ACHN (cell line): ENCODE results near the gene ULBP1.
"Not testable (repeated sequence)": the region's sequence is repeated elsewhere in the genome, so short reads cannot be mapped to it uniquely, and the experiment has no call there.

Experiments
- DNase-seq: peaks from one replicate; pipeline ENCODE4 v3.0.0-alpha.2; 2015
- in situ Hi-C: cut with HindIII; loops from 2 replicates; pipeline ENCODE4 v1.10.0; 2017; ENCODE audit warnings: low sequenced_read_pairs, low pct_ligation_motif_present, low pct_unique_long_range_greater_than_20kb

ULBP1 gene

DNA sequence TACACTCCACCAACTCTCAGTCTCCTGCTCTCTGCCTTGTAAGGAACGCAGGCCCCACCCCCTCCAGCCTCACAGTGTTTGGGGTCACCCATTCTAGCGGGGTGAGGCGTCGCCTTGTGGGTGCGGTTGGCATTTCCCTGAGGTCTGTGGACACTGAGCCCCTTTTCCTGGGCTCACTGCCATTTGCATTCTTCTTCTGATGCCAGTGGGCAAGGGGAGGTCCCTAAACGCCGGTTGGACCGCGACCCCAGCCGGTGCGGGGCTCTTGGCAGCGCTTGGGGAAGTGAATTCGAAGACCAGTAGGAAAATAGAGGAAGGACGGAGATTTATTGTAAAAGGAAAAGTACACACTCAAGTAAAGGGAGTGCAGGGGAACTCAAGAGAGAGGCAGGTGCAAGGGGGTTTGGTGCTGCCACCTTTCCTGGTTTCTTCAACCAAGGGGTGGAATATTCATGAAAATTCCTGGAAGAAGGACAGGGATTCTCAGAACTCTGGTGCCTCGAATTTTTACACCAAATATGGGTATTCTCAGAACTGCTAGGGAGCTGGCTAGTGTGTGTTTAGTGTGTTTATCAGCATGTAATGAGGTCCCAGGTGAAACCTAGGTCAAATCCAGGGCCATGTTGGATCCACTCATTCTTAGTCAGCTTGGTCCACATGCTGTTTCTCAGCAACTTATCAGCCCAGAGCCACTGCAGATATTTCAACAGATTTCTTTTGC is 51.7 kb downstream of the ULBP1 start:
- in situ Hi-C loops, DNase-seq: not testable (repeated sequence)

DNA sequence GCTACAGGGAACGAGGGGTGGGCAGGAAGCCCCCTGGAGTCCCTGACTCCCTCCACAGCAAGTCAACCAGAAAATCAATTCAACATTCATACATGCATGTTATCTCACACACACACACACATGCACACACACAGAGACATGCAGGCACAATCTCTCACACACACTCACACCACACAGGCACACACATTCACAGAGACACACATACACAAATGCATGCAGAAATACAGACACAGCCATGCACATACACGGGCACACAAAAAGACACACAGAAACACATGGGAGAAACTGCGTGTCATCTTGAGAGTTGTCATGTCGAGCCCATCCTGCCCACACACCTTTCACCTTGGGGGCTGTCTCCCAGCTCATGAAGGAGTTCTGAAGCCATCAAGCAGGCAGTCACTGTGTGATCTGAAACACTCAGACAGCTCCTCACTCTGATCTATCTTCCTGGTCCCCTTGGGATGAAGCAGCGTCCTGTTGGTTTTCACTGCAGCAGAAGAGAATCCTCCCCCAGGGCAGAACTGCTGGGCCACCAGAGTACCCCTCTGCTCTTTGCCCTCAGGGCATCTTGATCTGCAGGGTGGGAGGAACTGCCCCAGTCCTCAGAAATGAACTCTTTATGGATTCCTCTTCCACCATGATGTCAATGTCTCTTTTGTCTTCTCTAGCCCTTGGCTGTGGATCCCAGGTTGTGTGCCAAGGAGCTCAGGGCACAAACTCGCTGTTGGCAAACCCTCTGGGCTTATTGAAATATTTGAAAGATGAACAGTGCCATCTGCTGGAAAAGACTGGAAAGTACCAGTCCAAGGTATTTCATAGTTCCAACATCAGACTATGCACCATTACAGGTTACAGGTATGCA is 52.8 kb downstream of the ULBP1 start:
- peak; percentile 73 for DNase-seq

DNA sequence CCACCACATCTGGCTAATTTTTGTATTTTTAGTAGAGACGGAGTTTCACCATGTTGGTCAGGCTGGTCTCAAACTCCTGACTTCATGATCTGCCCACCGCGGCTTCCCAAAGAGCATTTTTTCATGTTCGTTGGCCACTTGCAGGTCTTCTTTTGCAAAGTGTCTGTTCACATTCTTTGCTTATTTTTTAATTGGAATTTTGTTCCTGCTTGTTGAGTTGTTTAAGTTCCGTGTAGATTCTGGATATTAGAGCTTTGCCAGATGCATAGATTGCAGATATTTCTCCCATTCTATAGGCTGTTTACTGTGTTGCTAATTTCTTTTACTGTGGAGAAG is 53.4 kb downstream of the ULBP1 start:
- DNase-seq, in situ Hi-C loops: not testable (repeated sequence)

More for the DNA sequence above, 52.8 kb downstream of the ULBP1 start:
- in situ Hi-C loops, result no loop called here

DNA sequence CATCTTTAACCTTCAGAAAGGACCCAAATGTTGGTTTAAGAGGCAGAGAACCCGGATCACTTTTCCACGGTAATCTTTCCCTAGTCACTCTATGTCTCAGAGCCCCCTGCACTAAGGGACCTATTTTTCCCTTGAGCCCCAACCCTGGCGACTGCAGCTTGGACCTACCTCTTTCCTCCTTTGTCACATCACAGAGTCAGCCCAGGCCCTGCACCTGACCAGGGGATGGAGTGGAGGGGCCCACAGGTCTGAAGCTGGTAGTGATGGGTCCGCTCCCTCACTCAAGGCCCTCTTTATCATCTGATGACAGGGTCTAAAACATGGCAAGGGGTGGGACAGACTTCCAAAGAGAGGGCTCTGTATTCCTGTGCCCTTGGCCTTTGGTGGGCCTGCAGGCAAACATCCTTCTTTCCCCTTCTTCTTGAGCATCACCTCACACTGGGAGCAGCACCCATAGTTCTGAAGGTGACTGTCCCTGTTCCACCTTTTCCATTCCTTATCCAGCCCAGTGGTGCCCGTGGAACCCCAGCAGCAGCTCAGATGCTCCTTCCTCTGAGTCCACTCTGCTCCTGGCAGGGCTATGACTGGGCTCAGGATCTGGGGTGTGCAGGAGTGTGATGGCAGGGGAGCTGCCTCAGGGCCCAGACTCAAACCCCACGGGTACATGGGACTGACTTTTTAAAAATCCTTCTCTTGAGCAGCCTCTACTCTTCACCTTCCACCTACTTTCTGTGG is 55.3 kb downstream of the ULBP1 start:
- in situ Hi-C loops, result no loop called here

DNA sequence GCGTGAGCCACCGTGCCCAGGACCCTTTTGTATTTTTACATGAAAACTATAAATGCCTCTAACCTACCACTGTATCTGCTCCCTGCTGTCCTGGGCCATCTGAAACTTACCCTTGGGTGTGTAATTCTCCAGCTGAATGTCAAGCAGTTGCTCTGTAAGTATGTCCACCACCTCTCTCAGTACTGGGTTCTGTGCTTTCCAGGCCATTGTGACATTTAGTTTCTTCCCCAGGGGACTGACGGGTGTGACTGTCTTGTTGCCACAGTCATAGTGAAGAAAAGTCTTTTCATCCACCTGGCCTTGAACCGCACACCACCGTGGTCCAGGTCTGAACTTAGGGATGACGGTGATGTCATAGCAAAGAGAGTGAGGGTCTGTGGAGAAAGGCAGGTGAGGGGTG is 58.1 kb downstream of the ULBP1 start:
- DNase-seq, in situ Hi-C loops: not testable (repeated sequence)

More for the DNA sequence above, 55.3 kb downstream of the ULBP1 start:
- DNase-seq, result no peak
